Right lobe of liver (tissue), 4 donors: ENCODE results near the gene SNUPN.

Source experiments
- POLR2A ChIP-seq: fragments of 450-650 bp; IDR thresholded peaks from one replicate; pipeline ENCODE4 v1.6.1; 2017; ENCODE audit warnings: antibody characterized with exemption, mild to moderate bottlenecking
- TF ChIP-seq, protein P1 (sequence below), 4 donors: fragments of 200-600 bp in 3 of 4; fragments of 450-650 bp in 1 of 4; IDR thresholded peaks; one replicate each; pipeline versions ENCODE4 v1.5.1 to v1.8.0; 2016 to 2022; ENCODE audit warnings: antibody characterized with exemption in 4 of 4, mild to moderate bottlenecking in 2 of 4
- donor health status: DM: no; HTN: no; CAD: no.
- donor health status: DM: no; HTN: no; CAD: no.
- donor health status: DM: no; HTN: yes; CAD: no.

DNA sequence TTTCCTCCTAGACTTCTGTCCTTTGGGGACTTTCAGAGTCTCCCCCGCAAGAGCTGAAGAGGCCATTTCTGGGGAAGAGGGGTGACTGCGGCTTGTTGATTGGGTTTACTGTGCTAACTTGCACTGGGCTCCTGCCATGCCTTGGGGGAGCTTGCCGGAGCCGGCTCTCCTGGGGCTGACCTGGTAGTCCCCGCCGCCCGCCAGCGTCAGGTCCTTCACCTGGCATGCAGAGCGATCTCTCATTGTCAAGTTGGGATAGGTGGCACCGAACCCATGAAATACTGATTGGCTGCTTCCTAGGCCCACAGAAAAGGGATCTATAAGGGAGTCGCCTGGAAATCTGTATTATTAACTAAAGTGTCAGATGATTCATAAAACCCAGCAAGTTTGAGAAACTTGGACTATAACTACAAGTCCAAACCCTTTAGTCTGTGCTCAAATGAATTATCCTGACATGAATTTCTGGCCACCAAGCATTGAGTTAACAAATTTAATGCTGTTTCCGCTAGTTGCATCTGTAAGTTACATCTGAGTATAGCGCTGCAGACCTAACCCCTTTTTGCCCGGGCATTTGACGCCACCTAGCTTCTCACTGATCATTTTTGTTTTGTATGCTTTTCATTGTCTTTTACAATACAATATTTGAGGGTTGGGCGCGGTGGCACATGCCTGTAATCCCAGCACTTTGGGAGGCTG lies 15.1 kb upstream of the SNUPN start:
- TF ChIP-seq, protein P1, sequence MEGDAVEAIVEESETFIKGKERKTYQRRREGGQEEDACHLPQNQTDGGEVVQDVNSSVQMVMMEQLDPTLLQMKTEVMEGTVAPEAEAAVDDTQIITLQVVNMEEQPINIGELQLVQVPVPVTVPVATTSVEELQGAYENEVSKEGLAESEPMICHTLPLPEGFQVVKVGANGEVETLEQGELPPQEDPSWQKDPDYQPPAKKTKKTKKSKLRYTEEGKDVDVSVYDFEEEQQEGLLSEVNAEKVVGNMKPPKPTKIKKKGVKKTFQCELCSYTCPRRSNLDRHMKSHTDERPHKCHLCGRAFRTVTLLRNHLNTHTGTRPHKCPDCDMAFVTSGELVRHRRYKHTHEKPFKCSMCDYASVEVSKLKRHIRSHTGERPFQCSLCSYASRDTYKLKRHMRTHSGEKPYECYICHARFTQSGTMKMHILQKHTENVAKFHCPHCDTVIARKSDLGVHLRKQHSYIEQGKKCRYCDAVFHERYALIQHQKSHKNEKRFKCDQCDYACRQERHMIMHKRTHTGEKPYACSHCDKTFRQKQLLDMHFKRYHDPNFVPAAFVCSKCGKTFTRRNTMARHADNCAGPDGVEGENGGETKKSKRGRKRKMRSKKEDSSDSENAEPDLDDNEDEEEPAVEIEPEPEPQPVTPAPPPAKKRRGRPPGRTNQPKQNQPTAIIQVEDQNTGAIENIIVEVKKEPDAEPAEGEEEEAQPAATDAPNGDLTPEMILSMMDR (IDR thresholded peaks at IDR 0.05) = peak in 3 of 4 donors; percentile 9 to 20 (median 19)
- no peak for TF ChIP-seq POLR2A
